Skeletal muscle satellite cell (primary cell): ENCODE results near the gene FZD8.

Experiments
- H3K27me3 ChIP-seq: 2 replicates; pipeline ENCODE4 v1.7.0; 2013; ENCODE audit warnings: low read length; ENCODE audit not compliant: control insufficient read depth, insufficient read depth
- H3K36me3 ChIP-seq: 2 replicates; pipeline ENCODE4 v1.7.0; 2013; ENCODE audit warnings: mild to moderate bottlenecking, control low read depth, low read length; ENCODE audit not compliant: insufficient read depth
- H3K4me1 ChIP-seq: 2 replicates; pipeline ENCODE4 v1.7.0; 2013; ENCODE audit warnings: low read length; ENCODE audit not compliant: control insufficient read depth, insufficient read depth
- H3K4me2 ChIP-seq: 2 replicates; pipeline ENCODE4 v1.7.0; 2013; ENCODE audit warnings: mild to moderate bottlenecking, low read length
- H3K4me3 ChIP-seq: 2 replicates; pipeline ENCODE4 v1.7.0; 2013; ENCODE audit warnings: low read length
- H3K9ac ChIP-seq: 2 replicates; pipeline ENCODE4 v1.7.0; 2013; ENCODE audit warnings: mild to moderate bottlenecking, low read depth, low read length, moderate library complexity
- H3K9me3 ChIP-seq: replicated peaks from 2 replicates; pipeline ENCODE4 v1.7.0; 2013; ENCODE audit warnings: mild to moderate bottlenecking, control low read depth, low read length

FZD8 gene

GRCh38 chr10:35595106-35595505 is 47.0 kb downstream of the FZD8 start:
- H3K9me3 ChIP-seq, result no peaks in the 10 kb centered on the region
- H3K27me3 ChIP-seq, result peaks cover 14% of the 10 kb centered on the region
- no peaks in the 10 kb centered on the region for H3K4me1 ChIP-seq
- no peaks in the 10 kb centered on the region for H3K36me3 ChIP-seq
- H3K4me2 ChIP-seq, result no peak overlapping the region
- no peak overlapping the region for H3K4me3 ChIP-seq
- H3K9ac ChIP-seq, result no peak overlapping the region

GRCh38 chr10:35594115-35595079 is 47.7 kb downstream of the FZD8 start:
- no peak overlapping the region for H3K4me2 ChIP-seq

GRCh38 chr10:35592441-35592840 is 49.7 kb downstream of the FZD8 start:
- Histone ChIP-seq H3K27me3 (peaks cover 8% of the 10 kb centered on the region), H3K36me3 (no peaks in the 10 kb centered on the region), H3K4me3 (no peak overlapping the region), H3K4me2 (no peak overlapping the region), H3K4me1 (no peaks in the 10 kb centered on the region), H3K9ac (no peak overlapping the region), H3K9me3 (no peaks in the 10 kb centered on the region)

More at GRCh38 chr10:35594115-35595079, 47.7 kb downstream of the FZD8 start:
- H3K36me3 ChIP-seq, result no peaks in the 10 kb centered on the region
- H3K9ac ChIP-seq, result no peak overlapping the region
- no peaks in the 10 kb centered on the region for H3K9me3 ChIP-seq
- H3K4me1 ChIP-seq, result no peaks in the 10 kb centered on the region
- no peak overlapping the region for H3K4me3 ChIP-seq
- peaks cover 14% of the 10 kb centered on the region for H3K27me3 ChIP-seq

DNA sequence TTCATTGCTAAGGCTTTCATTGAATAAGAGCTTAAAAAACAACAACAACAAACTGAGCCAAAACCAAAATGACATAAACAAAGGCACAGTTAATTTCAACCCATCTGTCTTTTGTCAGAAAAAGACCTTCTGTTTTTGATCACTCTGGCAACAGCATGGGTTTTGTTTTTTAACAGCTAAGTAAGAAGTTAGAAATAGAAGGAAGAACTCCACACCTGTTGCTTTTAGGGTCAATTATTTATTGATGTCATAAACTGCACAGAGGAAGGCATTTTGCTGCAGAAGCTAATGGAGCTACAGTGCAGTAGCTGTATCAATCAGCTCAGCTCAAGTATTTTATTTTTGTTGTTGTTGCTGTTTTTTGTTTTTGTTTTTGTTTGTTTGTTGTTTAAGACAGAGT is 53.3 kb downstream of the FZD8 start:
- no peak overlapping the region for H3K4me2 ChIP-seq
- H3K4me1 ChIP-seq, result no peaks in the 10 kb centered on the region
- H3K36me3 ChIP-seq, result no peaks in the 10 kb centered on the region
- H3K9ac ChIP-seq, result no peak overlapping the region
- no peak overlapping the region for H3K4me3 ChIP-seq
- peaks cover 13% of the 10 kb centered on the region for H3K27me3 ChIP-seq
- no peaks in the 10 kb centered on the region for H3K9me3 ChIP-seq
